Inflammatory macrophage treated with lipopolysaccharide for 4 hours (primary cell): ENCODE measurements around the gene YBX2.
A peak's percentile ranks its signal among the peaks of the same experiment; 100 is the strongest.
"Not testable (repeated sequence)": the region's sequence is repeated elsewhere in the genome, so short reads cannot be mapped to it uniquely, and the experiment has no call there.

Experiments
- DNase-seq: peaks from one replicate; pipeline ENCODE4 v3.0.0-alpha.2; 2020

The YBX2 gene

GRCh38 chr17:7262192-7262934 is 32.1 kb downstream of the YBX2 start, which contains the start of gene CLDN7:
Gene CLDN7 (minus strand): TSS chr17:7262478. CDS start chr17:7262043, 435 bp downstream.
- no peak for DNase-seq

GRCh38 chr17:7261379-7262191 is 32.9 kb downstream of the YBX2 start:
- DNase-seq = no peak

- DNase-seq = no peak
These were observed 33.6 kb downstream of the YBX2 start for GRCh38 chr17:7260651-7261378.

GRCh38 chr17:7260151-7260550 is 34.3 kb downstream of the YBX2 start:
- DNase-seq = no peak

DNA sequence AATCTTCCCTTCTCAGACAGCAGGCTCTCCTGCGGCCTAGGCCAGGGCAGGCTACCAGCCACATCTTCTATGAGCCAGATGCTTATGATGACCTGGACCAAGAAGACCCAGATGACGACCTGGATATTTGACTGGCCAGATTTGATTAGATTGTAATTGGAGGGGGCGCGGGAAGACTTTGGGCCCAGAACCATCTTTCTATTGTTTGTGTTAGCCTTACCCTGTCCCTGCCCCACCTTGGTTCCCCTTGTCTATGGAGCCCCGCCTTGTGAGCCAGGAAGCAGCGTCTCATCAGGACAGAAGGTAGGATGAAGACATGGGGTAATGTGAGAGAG is 34.9 kb downstream of the YBX2 start:
- DNase-seq = no peak

GRCh38 chr17:7258731-7259554 is 35.5 kb downstream of the YBX2 start:
- DNase-seq = peak; percentile 92

DNA sequence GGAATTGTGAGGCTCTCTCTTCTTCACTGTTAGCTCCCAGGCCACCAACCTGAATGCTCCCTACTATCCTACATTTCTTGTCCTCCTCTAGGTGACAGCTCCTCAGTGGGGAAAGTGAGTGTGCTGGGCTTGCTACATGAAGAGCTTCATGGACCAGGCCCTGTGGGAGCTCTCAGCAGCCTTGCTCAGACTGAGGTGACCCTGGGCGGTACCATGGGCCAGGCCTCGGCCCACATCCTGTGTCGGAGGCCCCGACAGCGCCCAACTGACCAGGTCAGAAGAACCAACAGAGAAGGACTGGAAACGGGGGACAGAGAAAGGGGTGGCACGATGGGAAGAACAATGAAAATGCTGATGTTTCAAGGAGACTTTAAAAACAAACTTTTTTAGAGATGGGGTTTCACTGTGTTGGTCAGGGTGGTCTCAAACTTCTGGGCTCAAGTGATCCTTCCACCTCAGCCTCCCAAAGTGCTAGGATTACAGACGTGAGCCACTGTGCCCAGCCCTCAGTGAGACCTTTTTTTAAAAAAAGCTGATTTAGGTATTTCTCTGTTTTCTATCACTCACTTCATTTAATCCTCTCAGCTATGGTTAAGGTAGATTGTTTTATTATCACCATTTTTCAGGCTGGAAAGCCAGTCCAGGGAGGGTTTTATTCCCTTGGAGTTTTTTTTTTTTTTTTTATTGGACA is 37.5 kb downstream of the YBX2 start:
- DNase-seq = no peak

- no peak for DNase-seq
These were observed 39.9 kb downstream of the YBX2 start for GRCh38 chr17:7254511-7254910.

GRCh38 chr17:7253082-7253481 is 41.4 kb downstream of the YBX2 start:
- DNase-seq = no peak

DNA sequence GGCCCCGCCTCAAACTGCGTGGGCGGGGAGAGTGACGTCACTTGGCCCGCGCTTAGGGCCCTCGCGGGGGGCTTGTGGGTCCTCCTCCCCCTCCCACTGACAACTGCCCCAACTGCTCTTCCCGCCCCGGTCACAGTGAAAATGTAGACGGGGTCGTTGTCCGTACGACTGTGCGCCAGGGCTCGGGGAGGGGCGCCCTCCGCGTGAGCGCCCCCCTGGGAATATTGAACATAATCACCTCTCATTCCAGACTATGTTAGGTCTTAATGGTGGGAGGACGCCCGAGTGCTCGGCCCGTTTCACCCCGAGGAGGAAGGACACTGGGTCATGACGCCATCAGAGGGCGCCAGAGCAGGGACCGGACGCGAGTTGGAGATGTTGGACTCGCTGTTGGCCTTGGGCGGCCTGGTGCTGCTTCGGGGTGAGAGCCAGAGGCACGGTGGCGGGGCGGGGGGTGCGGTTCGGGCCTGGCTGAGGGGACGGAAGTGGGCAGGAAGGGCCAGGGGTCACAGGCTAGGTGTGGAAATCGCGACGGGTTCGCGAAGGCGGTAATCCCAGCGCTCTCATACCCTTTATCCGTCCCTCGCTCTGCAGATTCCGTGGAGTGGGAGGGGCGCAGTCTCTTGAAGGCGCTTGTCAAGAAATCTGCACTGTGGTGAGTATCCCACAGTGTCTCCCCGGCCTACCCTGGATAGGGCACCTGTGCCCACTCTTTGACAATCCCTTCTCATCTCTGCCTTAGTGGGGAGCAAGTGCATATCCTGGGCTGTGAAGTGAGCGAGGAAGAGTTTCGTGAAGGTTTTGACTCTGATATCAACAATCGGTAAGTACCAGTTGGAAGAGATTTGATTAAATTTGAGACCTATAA is 42.0 kb downstream of the YBX2 start, which contains the start of gene ELP5:
Gene ELP5, plus strand, starts transcription at position 40 of the 868 bp plus-strand sequence. Its CDS starts 336 bp downstream, at position 376.
- DNase-seq = peak; percentile 92

- peak; percentile 100 for DNase-seq
These were observed 42.7 kb downstream of the YBX2 start, which contains the start of gene CTDNEP1 for GRCh38 chr17:7251661-7252175. Gene CTDNEP1 (minus strand): TSS chr17:7251734. CDS start chr17:7251296, 438 bp downstream.

- DNase-seq = peak; percentile 41
These were observed 43.5 kb downstream of the YBX2 start for GRCh38 chr17:7250695-7251627.

- DNase-seq = peak; percentile 28
These were observed 44.6 kb downstream of the YBX2 start for GRCh38 chr17:7249830-7250229.

- no peak for DNase-seq
These were observed 45.2 kb downstream of the YBX2 start for GRCh38 chr17:7249214-7249613.

DNA sequence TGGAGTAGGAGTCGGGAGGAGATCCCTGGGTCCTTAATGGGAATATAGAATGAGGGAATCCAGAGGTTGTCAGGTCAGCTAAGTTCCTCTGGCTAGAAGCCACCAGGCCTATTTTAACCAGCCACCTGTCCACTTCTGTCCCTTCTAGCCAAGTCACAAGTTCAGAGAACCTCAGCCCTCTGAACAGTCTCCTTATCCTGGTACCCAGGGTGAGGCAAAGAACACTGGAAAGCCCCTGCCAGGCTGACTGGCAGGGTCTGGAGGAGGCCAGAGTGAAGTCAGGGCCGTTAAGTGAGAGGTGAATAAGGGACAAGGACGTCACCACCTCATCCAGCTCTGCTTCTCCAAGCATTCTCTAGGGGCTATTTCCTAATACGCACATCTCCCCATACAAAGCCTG is 45.6 kb downstream of the YBX2 start:
- DNase-seq = no peak

GRCh38 chr17:7246779-7247178 is 47.7 kb downstream of the YBX2 start:
- DNase-seq = no peak

- not testable (repeated sequence) for DNase-seq
These were observed 50.6 kb downstream of the YBX2 start for GRCh38 chr17:7243838-7244237.

GRCh38 chr17:7243453-7243729 is 51.0 kb downstream of the YBX2 start:
- no peak for DNase-seq

DNA sequence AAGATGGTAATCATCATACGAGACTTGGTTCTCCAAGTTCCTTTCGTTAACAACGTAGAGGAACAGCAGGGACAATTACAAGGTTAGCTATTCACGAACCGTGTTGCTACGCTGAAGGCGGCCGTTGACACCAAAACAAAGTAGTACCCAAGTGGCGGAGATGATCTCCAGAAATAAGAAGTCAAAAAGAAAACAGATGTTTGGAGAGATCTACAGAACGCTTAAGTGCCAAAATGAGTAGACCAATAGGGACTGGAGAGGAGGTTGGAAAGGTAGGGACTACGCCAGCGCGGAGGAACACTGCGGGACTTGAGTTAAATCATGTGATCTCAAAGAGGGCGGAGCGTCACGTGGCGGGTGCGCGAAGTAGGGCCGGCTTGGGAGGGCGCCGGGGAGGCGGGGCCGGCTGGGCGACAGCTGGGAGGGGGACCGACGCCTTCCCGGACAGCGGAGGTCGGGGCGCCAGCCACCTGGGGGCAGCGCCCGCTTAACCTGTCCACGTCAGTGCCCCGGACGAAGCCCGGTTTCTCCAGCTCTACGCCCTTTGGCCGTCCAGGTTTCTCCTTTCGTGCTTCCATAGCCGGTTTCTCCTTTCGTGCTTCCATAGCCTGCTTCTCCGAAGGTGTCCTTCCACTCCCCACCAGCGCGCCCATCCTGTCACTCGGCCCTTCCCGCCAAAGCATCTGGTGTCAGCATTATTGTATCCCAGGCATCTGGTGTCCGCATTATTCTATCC is 51.6 kb downstream of the YBX2 start:
- DNase-seq = peak; percentile 94
